HG03139 (cell line): ENCODE data around the gene PABPC5.

ENCODE experiments used
- ATAC-seq: cut with Tn5 transposase; IDR thresholded peaks from one replicate; pipeline ENCODE4 v1.9.1; 2021; ENCODE audit not compliant: unreplicated experiment

PABPC5 gene

GRCh38 chrX:91434351-91435168 lies at the start of gene PABPC5:
Gene PABPC5 (plus strand): TSS chrX:91434839. CDS start chrX:91435578, 739 bp downstream.
- ATAC-seq: no peak

DNA sequence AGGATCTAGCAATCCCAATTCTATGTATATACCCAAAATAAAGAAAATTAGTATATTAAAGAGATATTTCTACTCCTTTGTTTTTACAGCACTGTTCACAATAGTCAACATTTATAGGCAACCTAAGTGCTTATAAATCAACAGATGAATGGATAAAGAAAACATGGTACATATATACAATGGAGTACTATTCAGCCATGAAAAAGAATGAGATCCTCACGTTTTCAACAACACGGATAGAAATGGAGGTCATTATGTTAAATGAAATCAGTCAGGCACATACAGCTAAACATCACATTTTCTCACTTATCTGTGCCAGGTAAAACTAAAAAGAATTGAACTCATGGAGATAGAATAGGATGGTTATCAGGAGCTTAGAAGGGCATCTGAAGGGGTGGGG lies 45.6 kb upstream of the PABPC5 start:
- no peak for ATAC-seq

- ATAC-seq: no peak
Measured at GRCh38 chrX:91414713-91415112, 19.9 kb upstream of the PABPC5 start.

- no peak for ATAC-seq
Measured at GRCh38 chrX:91435395-91435794, 756 bp downstream of the PABPC5 start.
